GM19351 (cell line): ENCODE data around the gene RAB31.
A peak's percentile ranks its signal among the peaks of the same experiment; 100 is the strongest.
"Not testable (repeated sequence)": the region's sequence is repeated elsewhere in the genome, so short reads cannot be mapped to it uniquely, and the experiment has no call there.

ENCODE experiments used
- ATAC-seq: cut with Tn5 transposase; IDR thresholded peaks from one replicate; pipeline ENCODE4 v1.9.1; 2021; ENCODE audit warnings: mild to moderate bottlenecking, moderate library complexity; ENCODE audit not compliant: unreplicated experiment

Gene RAB31

GRCh38 chr18:9708057-9708433, at the start of gene RAB31:
Gene RAB31 (plus strand): TSS chr18:9708301. CDS start chr18:9708406, 105 bp downstream.
- ATAC-seq = peak; percentile 36

DNA sequence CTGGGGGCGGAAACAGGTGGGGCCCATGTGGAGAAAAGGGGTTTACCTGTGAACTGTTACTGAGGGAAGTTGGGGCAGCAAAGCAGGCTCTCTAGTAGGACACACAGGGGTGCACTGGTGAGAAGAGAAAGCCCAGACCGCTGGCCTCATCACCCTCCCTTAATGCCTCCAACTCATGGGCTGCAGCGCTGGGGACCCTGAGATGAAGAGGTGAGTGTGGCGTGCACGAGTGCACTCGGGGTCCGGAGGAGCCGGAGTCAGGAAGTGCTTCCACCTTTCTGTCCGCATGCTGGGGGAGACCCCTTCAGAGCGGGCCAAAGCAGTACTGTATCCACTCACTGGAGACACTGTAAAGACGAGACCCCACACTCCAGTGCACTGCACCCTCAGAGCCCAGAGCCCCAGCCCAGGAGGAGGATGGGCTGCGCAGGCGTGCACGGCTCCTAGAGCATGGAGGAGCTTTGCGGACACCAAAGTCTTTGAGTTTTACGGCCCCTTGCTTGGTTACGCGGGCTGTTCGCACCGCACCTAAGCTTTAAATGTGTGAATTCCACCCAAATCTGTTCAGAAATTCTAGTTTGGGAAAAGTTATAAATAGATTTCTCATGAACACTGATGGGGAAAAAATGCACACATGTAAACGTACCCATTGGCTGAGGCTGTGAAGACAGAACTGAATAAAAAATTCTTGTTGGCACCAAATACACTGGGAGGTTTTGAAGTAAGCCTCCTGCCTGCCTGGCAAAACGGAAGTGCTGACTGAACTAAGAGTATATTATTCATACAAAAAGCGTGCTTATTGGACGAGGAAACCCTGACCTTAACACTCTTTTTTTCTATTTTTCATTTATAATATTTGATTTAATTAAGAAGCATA, 48.4 kb upstream of the RAB31 start:
- ATAC-seq = no peak

GRCh38 chr18:9661564-9661963, 46.5 kb upstream of the RAB31 start:
- no peak for ATAC-seq

GRCh38 chr18:9663377-9663776, 44.7 kb upstream of the RAB31 start:
- ATAC-seq = no peak

GRCh38 chr18:9665314-9665713, 42.8 kb upstream of the RAB31 start:
- ATAC-seq = no peak

- ATAC-seq = no peak
Observed at GRCh38 chr18:9666548-9666947, 41.6 kb upstream of the RAB31 start.

GRCh38 chr18:9669016-9669415, 39.1 kb upstream of the RAB31 start:
- no peak for ATAC-seq

- ATAC-seq = no peak
Observed at GRCh38 chr18:9671214-9671613, 36.9 kb upstream of the RAB31 start.

GRCh38 chr18:9673296-9674251, 34.5 kb upstream of the RAB31 start:
- ATAC-seq = peak; percentile 98

- ATAC-seq = not testable (repeated sequence)
Observed at GRCh38 chr18:9678216-9678615, 29.9 kb upstream of the RAB31 start.

- no peak for ATAC-seq
Observed at GRCh38 chr18:9679125-9679524, 29.0 kb upstream of the RAB31 start.

GRCh38 chr18:9681217-9681616, 26.9 kb upstream of the RAB31 start:
- ATAC-seq = no peak

GRCh38 chr18:9682572-9682971, 25.5 kb upstream of the RAB31 start:
- no peak for ATAC-seq

DNA sequence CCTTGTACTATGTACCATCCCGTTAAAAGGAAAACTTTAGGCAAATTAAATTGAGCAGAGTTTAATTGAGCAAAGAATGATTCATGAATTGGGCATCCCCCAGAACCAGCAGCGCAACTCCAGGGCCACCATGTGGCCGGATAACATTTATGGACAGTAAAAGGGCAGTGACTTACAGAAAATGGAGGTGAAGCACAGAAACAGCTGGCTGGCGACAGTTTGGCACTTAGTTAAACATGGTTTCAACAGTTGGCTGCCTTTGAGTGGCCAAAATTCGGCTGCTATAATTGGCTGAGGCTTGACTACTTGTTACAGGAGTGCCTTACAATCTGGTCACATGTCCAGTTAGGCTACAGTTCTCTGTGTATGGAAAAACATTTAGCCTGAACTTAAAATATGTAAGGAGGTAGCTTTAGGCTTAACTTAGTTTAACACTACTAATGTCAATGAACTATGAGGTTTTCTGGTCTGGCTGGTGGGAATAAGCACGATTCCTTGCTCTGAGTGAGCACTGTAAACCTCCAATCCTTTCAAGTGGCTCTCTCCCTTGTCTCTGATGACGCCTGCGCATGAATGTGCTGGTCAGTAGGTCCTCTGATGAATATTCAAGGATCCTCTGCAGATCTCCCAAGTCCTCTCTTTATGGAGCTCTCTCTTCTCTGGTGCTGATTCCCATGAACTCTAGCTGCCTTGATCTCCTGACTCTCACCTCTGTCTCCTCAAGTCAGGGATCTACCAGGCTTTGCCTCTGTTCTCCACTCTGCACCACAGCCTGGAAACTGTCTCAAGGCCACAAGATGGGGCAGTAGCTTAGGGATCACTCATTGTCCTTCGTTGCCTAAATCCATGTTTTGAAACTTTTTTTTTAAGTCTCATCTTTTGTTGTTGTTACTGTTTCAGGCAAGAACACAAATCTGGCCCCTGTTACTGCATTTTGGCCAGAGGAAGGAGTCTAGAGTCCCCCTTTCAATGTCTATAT, 24.4 kb upstream of the RAB31 start:
- no peak for ATAC-seq

GRCh38 chr18:9684881-9685614, 23.1 kb upstream of the RAB31 start:
- no peak for ATAC-seq

- no peak for ATAC-seq
Observed at GRCh38 chr18:9685615-9685890, 22.5 kb upstream of the RAB31 start.

DNA sequence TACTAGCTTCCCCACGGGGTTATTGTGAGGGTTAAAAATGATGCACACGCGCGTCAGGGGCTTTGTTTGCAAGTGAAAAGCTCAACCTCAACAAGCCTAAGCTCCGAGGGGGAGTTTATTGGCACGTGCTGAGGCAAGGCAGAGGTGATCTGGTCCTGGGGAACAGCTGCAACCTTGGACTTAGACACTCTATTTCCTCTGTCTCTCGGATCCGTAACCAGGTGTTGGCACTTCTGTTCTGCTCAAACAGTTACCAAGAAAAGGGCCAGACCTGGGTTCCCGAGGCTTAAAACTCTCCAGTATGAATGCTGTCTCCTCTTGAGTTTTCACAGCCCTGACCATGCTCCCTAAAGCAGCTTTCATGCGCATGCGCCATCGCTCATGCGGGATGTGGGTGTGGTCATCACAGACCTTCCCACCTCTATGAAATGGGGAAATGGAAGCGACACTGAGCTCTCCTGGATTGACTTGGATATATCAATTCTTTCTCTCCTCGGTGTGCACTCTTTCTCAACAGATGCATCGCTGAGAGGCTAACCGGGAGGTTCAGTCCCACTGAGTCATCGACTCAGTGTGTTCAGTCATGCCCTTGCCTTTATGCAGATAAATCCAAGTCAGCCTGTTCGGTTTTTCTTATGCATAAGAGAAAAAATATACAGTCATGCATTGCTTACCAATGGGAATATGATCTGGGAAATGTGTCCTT, 19.9 kb upstream of the RAB31 start:
- ATAC-seq = no peak

- ATAC-seq = no peak
Observed at GRCh38 chr18:9689253-9689652, 18.8 kb upstream of the RAB31 start.

DNA sequence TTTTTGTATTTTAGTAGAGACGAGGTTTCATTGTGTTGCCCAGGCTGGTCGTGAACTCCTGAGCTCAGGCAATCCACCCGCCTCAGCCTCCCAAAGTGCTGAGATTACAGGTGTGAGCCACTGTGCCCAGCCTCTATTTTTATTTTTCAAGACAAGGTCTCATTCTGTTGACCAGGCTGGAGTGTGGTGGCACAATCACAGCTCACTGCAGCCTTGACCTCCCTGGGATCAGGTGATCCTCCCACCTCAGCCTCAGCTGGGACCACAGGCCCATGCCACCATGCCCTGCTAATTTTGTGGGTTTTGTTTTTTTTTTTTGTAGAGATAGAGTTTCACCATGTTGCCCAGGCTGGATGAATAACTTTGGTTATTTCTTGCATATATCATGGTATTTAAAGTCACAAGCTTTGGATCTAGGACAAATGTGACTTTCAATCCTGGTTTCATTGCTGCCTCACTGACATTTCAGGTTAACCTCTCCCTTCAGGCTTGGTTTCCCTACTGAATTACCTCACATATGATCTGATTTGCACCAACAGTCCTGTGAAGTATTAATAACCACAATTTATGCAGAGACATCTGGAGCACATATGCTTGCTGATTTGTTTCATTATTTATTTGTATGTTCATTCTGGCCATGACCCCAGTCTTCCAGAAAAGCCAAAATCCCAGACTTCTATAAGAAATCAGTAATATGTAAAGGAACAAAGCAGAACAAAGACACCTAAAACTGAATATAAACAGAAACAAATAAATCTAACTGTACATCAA, 17.5 kb upstream of the RAB31 start:
- no peak for ATAC-seq
